Gastrocnemius medialis (tissue), 4 donors: ENCODE results near the gene GALNT17.

Source experiments
- CTCF ChIP-seq, 5 experiments: fragments of 450-650 bp in 3 of 5; fragments of 200-600 bp in 2 of 5; sonication (generic) in 2 of 5; IDR thresholded peaks in 4 of 5; conservative IDR thresholded peaks in 1 of 5; 1 replicate in 4 of 5; 2 replicates in 1 of 5; pipeline ENCODE4 v1.5.1; 2016 to 2019; ENCODE audit warnings: antibody characterized with exemption in 5 of 5, mild to moderate bottlenecking in 3 of 5, moderate library complexity in 3 of 5
- POLR2A ChIP-seq, 2 donors: fragments of 450-650 bp; IDR thresholded peaks; one replicate each; pipeline ENCODE4 v1.6.1; 2017; ENCODE audit warnings: antibody characterized with exemption in 2 of 2, mild to moderate bottlenecking in 2 of 2, moderate library complexity in 2 of 2

- no peak for TF ChIP-seq CTCF (IDR thresholded peaks at IDR 0.05 in 4 of 5, conservative IDR thresholded peaks at IDR 0.05 in 1 of 5)
- TF ChIP-seq POLR2A (IDR thresholded peaks at IDR 0.05), result no peak
Observed at GRCh38 chr7:71727347-71727746, 595.4 kb downstream of the GALNT17 start.
